ENCODE data around the gene SLC35F1.

Gene SLC35F1

DNA sequence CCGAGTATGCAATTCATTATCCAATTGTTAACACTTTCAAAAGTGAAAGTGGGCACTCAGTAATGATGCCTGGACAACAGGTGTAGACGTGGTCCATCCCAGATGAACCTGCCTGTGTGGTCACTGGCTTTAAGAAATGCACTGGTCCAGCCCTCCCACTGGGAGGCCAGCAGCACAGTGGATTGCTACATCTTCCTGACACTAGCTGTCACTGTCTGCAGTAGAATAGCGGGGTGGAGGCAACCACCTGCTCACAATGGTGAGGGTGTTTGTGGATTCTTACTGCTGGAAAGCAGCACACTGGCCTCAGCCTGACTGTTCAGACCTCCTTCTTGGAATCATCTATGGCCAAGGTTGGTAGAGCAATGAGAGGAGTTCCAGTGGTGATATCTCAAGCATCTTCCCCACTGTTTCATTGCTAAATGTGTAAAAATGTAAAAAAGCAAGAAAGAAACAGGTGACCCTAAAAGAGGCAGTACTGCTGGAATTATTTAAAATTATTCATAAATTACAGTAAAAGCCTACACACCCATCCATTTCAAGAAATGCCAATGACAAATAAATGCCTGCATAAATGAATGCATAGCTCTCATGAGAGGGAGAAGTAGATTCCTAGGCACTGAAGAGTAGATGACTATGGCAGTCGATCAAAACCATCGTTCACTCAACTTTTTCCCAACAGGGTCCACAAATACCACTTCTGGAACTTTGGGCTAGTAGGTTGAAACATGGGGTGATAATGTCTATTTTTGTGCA is 413.0 kb downstream of the SLC35F1 start (continued):
- TF ChIP-seq CREB5 (CRISPR knock-in tag; IDR thresholded peaks at IDR 0.05; ENCODE audit: low read depth) (no peak), SNAI2 (CRISPR knock-in tag; IDR thresholded peaks at IDR 0.05) (no peak), ARNTL (CRISPR knock-in tag; IDR thresholded peaks at IDR 0.05; ENCODE audit: borderline replicate concordance, low read depth) (no peak), ISL1 (CRISPR knock-in tag; IDR thresholded peaks at IDR 0.05) (no peak), TOX (CRISPR knock-in tag; IDR thresholded peaks at IDR 0.05; ENCODE audit: borderline replicate concordance) (no peak), CSDC2 (CRISPR knock-in tag; IDR thresholded peaks at IDR 0.05) (no peak)
- TF ChIP-seq, protein P1, sequence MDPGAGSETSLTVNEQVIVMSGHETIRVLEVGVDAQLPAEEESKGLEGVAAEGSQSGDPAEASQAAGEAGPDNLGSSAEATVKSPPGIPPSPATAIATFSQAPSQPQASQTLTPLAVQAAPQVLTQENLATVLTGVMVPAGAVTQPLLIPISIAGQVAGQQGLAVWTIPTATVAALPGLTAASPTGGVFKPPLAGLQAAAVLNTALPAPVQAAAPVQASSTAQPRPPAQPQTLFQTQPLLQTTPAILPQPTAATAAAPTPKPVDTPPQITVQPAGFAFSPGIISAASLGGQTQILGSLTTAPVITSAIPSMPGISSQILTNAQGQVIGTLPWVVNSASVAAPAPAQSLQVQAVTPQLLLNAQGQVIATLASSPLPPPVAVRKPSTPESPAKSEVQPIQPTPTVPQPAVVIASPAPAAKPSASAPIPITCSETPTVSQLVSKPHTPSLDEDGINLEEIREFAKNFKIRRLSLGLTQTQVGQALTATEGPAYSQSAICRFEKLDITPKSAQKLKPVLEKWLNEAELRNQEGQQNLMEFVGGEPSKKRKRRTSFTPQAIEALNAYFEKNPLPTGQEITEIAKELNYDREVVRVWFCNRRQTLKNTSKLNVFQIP (CRISPR knock-in tag; IDR thresholded peaks at IDR 0.05; ENCODE audit: borderline replicate concordance, low read depth): no peak

GRCh38 chr6:118320652-118321051 is 413.6 kb downstream of the SLC35F1 start:
- ATAC-seq: no peak
- TF ChIP-seq CSDC2 (CRISPR knock-in tag; IDR thresholded peaks at IDR 0.05) (no peak), ISL1 (CRISPR knock-in tag; IDR thresholded peaks at IDR 0.05) (peak; percentile 78)

DNA sequence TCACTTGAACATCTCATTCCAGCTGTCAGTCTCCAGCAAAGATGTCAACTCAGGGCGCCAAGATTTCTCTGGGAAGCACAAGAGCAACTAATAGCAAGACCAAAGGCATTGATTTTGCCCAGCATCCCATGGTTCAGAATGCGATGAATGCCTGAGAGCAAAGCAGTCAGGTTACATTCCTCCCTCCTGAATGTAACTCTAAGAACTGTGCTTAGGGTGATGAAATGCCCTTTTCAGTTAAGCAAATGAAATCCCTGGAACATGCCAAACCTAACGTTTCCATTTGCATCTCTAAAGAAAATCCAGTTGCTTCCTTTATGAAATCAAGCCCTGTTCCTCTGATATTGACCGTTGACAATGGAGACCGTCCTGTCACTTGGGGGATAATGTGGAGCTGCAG is 417.1 kb downstream of the SLC35F1 start:
- TF ChIP-seq CREB5 (CRISPR knock-in tag; IDR thresholded peaks at IDR 0.05; ENCODE audit: low read depth) (no peak), ZFP3 (CRISPR knock-in tag; IDR thresholded peaks at IDR 0.05) (no peak), RARB (CRISPR knock-in tag; IDR thresholded peaks at IDR 0.05) (no peak), TCF4 (CRISPR knock-in tag; IDR thresholded peaks at IDR 0.05; ENCODE audit: borderline replicate concordance) (no peak), BACH2 (CRISPR knock-in tag; IDR thresholded peaks at IDR 0.05; ENCODE audit: borderline replicate concordance) (no peak), ISL1 (CRISPR knock-in tag; IDR thresholded peaks at IDR 0.05) (no peak), PPARA (CRISPR knock-in tag; IDR thresholded peaks at IDR 0.05; ENCODE audit: borderline replicate concordance) (no peak), ESRRG (CRISPR knock-in tag; IDR thresholded peaks at IDR 0.05) (no peak)
- no peak for ATAC-seq

GRCh38 chr6:118325220-118325860 is 418.3 kb downstream of the SLC35F1 start:
- peak; percentile 36; the same call in 1 of the 3 replicates for ATAC-seq
- TF ChIP-seq RARB (CRISPR knock-in tag; IDR thresholded peaks at IDR 0.05) (no peak), CSDC2 (CRISPR knock-in tag; IDR thresholded peaks at IDR 0.05) (no peak), ZFP30 (CRISPR knock-in tag; IDR thresholded peaks at IDR 0.05) (no peak), ISL1 (CRISPR knock-in tag; IDR thresholded peaks at IDR 0.05) (no peak), ARNTL (CRISPR knock-in tag; IDR thresholded peaks at IDR 0.05; ENCODE audit: borderline replicate concordance, low read depth) (no peak), TCF4 (CRISPR knock-in tag; IDR thresholded peaks at IDR 0.05; ENCODE audit: borderline replicate concordance) (no peak), PPARA (CRISPR knock-in tag; IDR thresholded peaks at IDR 0.05; ENCODE audit: borderline replicate concordance) (no peak), GLIS3 (CRISPR knock-in tag; IDR thresholded peaks at IDR 0.05) (no peak), ZNF70 (CRISPR knock-in tag; IDR thresholded peaks at IDR 0.05) (no peak), BACH2 (CRISPR knock-in tag; IDR thresholded peaks at IDR 0.05; ENCODE audit: borderline replicate concordance) (no peak), ZC3H10 (CRISPR knock-in tag; IDR thresholded peaks at IDR 0.05) (no peak), CREB5 (CRISPR knock-in tag; IDR thresholded peaks at IDR 0.05; ENCODE audit: low read depth) (no peak), OSR1 (CRISPR knock-in tag; IDR thresholded peaks at IDR 0.05) (no peak), ZNF8 (CRISPR knock-in tag; IDR thresholded peaks at IDR 0.05) (no peak), ZFP3 (CRISPR knock-in tag; IDR thresholded peaks at IDR 0.05) (no peak)
- TF ChIP-seq, protein P1 (CRISPR knock-in tag; IDR thresholded peaks at IDR 0.05; ENCODE audit: borderline replicate concordance, low read depth): no peak
